Mucosa of descending colon (tissue), 3 donors: Measurements from ENCODE around the gene RAI14. TPM values are rescaled to one million over a fixed set of nuclear protein-coding genes. Genes with fewer than 3 reads are reported as not detected.
A peak's percentile ranks its signal among the peaks of the same experiment; 100 is the strongest.

Source experiments
- ATAC-seq: fragments of 200-7000 bp; cut with Tn5 transposase; one replicate; pipeline ENCODE4 v1.9.1; 2020; ENCODE audit warnings: mild to moderate bottlenecking, moderate library complexity
- DNase-seq, 3 donors: peaks; one replicate each; pipeline ENCODE4 v3.0.0-alpha.2; 2020
- H3K36me3 ChIP-seq: fragments of 200-600 bp; one replicate; pipeline ENCODE4 v1.8.0; 2021; ENCODE audit warnings: low read depth, mild to moderate bottlenecking
- H3K4me1 ChIP-seq: fragments of 200-600 bp; one replicate; pipeline ENCODE4 v1.8.0; 2021; ENCODE audit warnings: low read depth, mild to moderate bottlenecking
- H3K4me3 ChIP-seq: fragments of 200-600 bp; one replicate; pipeline ENCODE4 v1.8.0; 2021; ENCODE audit warnings: mild to moderate bottlenecking
- H3K9me3 ChIP-seq: fragments of 200-600 bp; one replicate; pipeline ENCODE4 v1.8.0; 2021; ENCODE audit warnings: mild to moderate bottlenecking
- CTCF ChIP-seq: fragments of 200-600 bp; IDR thresholded peaks from one replicate; pipeline ENCODE4 v1.8.0; 2022; ENCODE audit warnings: antibody characterized with exemption, mild to moderate bottlenecking
- intact Hi-C, 2 donors: fragments of 100-400 bp; cut with DNase I in 1 of 2; cut with micrococcal nuclease in 1 of 2; formaldehyde crosslinking; loops; one replicate each; pipeline versions ENCODE4 v1.11.0 to v1.11.1; 2022; cut with DNase I, micrococcal nuclease
- total RNA-seq, 3 donors: library from RNA; stranded (reverse); fragmentation: NEBNext Ultra II Directional in 2 of 3; extraction: Animal tissue kit (Norgen Biotek cat#: 25700) in 2 of 3; gene quantifications; one replicate each; pipeline versions ENCODE4 v1.2.1 to v1.2.4, GENCODE V29; 2021 to 2023
- donor health status: DM: no; HTN: no; CAD: no; lungs with moderate emphysema.
- donor health status: DM: no; HTN: no; CAD: no.
- donor health status: DM: no; HTN: yes; CAD: no.

RAI14 gene
- total RNA-seq, 3 donors from 2014 or later: 14.0 to 41.0 (median 23.4) TPM

GRCh38 chr5:34687269-34688011 is 31.3 kb downstream of the RAI14 start:
- no peak for TF ChIP-seq CTCF
- Histone ChIP-seq H3K4me1 (peaks cover 6% of the 10 kb centered on the region), H3K9me3 (no peaks in the 10 kb centered on the region), H3K4me3 (no peak overlapping the region), H3K36me3 (no peaks in the 10 kb centered on the region)
- ATAC-seq (peak; percentile 55), DNase-seq (peak in 1 of 3 donors; percentile 27)
- intact Hi-C loops: no loop called here

DNA sequence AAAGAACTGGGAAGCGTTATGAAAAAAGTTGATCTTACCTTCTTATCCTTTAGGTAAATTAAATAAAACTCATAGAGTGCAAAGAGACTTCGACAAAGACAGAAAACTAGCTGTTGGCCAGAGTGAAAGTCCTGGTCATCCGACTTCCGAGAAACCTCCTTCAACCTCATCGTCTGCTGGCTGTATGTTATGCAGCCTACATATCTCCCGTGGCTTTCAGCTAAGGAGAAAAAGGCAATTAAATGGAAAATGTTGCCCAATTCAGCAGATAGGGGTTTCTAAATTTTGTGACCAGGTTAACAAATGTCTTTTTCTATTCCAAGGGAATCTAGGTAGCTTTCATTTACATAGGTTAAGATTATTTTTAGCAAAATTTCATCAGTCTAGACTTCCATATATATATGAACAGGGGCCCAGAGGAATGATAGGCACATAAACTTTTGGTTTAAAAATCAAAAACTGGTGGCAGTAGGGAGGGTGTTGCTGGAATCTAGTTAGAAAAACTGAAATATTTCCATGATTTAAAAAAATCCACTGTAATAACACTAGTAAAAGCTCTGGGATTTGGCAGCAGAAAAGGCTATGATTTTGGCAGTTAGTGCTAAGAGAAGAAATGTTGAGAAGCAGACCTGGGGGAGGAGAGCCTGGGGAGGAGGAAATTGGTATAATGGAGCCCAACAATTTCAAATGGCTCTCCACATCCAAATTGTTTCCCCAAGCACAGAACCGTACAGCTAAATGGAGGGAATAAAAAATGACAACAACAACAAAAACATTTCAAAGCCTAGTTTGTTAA is 32.1 kb downstream of the RAI14 start:
- Histone ChIP-seq H3K9me3 (no peaks in the 10 kb centered on the region), H3K4me3 (no peak overlapping the region), H3K36me3 (no peaks in the 10 kb centered on the region), H3K4me1 (peaks cover 6% of the 10 kb centered on the region)
- ATAC-seq: no peak
- no peak for DNase-seq
- intact Hi-C loops: no loop called here
- TF ChIP-seq CTCF: no peak

GRCh38 chr5:34690301-34690700 is 34.2 kb downstream of the RAI14 start:
- Histone ChIP-seq H3K4me1 (peaks cover 6% of the 10 kb centered on the region), H3K36me3 (no peaks in the 10 kb centered on the region), H3K9me3 (no peaks in the 10 kb centered on the region), H3K4me3 (no peak overlapping the region)
- ATAC-seq: no peak
- TF ChIP-seq CTCF: no peak
- intact Hi-C loops: no loop called here
- DNase-seq: no peak

DNA sequence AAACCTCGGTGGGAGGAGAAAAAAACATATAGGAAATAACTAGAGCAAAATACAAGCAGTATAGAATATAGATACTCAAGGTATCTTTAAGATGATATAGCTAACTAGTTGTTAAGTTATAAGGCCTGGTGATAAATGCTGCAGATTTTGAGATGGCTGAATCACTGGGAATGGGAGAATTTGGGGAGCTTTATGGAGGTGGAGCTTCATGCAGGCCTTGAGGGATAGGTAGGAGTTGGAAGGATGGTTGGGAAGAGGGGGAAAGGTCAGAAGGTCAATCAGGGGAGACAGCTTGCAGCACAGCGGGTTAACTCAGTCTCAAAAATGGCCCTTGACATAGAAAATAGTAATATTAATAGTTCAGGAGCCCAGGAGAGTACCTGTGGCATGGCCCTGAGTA is 34.8 kb downstream of the RAI14 start:
- DNase-seq: no peak
- intact Hi-C loops: no loop called here
- Histone ChIP-seq H3K36me3 (no peaks in the 10 kb centered on the region), H3K9me3 (no peaks in the 10 kb centered on the region), H3K4me1 (peaks cover 6% of the 10 kb centered on the region), H3K4me3 (no peak overlapping the region)
- TF ChIP-seq CTCF: no peak
- no peak for ATAC-seq

GRCh38 chr5:34691326-34691725 is 35.2 kb downstream of the RAI14 start:
- no peaks in the 10 kb centered on the region for H3K9me3 ChIP-seq
- no peak for TF ChIP-seq CTCF
- intact Hi-C loops: no loop called here
- ATAC-seq (no peak), DNase-seq (no peak)
- no peak overlapping the region for H3K4me3 ChIP-seq
- no peaks in the 10 kb centered on the region for H3K36me3 ChIP-seq
- H3K4me1 ChIP-seq: peaks cover 6% of the 10 kb centered on the region
